Measurements from ENCODE around the gene EID2.

DNA sequence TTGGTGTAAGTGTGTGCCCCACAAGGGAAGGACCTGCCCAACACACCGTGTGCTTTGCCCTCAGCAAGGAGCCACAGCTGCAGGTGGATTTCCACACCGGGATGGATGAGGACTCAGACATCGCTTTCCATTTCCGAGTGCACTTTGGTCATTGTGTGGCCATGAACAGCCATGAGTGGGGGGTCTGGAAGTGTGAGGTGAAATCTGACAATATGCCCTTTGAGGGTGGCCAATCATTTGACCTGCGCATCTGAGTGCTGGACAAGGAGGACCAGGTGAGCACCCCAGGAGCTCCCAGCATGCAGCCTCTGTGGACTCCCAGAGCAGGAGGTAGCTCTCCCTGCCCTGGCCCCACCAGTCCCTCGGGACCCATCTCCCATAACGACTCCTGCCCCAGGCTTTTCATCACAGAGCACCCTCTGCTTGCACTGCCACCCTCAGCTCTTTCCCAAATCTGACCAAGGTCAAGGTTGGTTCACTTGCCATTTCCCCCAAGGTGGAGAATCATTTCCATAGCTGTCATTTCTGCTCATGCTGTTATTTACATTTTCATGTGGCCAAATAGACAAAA, 13.2 kb upstream of the EID2 start:
- TF ChIP-seq CTCF (IDR thresholded peaks at IDR 0.05) (no peak), POLR2A (IDR thresholded peaks at IDR 0.05) (no peak)
